HG03280 (cell line): ENCODE data around the gene OR2C3.

Source experiments
- ATAC-seq: cut with Tn5 transposase; IDR thresholded peaks from one replicate; pipeline ENCODE4 v1.9.1; 2021; ENCODE audit warnings: mild to moderate bottlenecking, moderate library complexity; ENCODE audit not compliant: unreplicated experiment

OR2C3 gene

DNA sequence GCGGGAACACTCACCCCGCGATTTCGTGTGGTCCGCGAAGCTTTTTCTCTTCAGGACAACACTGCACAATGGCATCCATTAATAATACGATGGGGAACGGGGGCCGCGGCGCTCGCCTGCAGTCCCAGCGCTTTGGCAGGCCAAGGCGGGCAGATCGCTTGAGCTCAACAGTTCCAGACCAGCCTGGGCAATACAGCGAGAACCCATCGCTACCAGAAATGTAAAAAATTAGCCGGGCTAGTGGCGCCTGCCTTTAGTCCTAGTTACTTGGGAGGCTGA is 17.7 kb downstream of the OR2C3 start:
- no peak for ATAC-seq

GRCh38 chr1:247517795-247518612 is 18.2 kb downstream of the OR2C3 start:
- no peak for ATAC-seq

DNA sequence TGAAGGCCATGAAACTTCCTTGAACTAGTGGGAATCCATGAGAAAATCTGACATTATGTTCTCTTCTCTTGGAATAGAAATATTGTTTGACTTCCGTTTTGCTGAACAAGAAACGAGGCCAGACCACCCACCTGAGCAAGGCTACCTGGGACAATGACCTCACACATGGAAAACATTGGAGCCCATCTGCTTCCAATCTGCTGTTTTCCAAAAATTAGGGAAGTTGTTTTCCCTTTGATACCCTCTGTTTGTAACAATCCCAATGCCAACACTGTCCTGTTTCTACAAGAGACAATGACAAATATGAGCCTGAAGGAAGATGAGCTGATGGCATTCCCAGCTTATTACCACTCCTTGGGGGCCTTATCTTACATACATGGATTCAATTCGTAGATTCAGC is 29.4 kb downstream of the OR2C3 start:
- ATAC-seq: no peak

- no peak for ATAC-seq
Observed at GRCh38 chr1:247500865-247501264, 35.4 kb downstream of the OR2C3 start.

DNA sequence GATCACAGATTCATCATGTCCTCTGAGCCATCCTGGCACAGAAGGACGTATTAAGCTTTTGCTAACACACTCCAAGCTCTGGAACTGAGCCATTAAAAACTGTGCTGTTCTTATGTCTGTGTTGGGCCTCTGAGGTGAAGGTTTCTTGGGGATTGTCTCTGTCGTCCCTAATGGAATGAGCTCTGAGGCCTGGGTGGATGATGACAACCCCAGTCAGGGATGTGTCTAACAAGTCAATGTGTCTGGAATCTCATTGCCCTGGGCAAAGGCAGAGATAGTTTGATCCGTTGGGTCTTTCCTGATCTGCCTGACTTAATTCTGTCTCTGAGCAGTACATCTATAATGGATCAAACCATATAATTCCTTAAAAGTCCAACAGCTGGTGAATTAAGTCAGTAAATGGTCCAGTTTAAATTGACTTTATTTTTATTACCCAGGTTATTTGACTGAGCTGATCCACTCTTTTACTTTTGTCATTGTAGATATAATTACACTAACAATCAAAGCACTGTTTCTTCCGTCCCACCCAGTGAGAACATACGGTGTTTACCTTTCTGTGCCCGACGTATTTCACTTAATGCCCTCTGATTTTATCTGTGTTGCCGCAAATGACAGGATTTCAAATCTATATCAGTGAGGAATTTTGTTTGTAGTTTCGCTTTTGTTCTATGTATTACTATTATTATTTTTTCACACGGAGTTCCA is 39.5 kb downstream of the OR2C3 start:
- no peak for ATAC-seq

- no peak for ATAC-seq
Observed at GRCh38 chr1:247494767-247495166, 41.5 kb downstream of the OR2C3 start.

DNA sequence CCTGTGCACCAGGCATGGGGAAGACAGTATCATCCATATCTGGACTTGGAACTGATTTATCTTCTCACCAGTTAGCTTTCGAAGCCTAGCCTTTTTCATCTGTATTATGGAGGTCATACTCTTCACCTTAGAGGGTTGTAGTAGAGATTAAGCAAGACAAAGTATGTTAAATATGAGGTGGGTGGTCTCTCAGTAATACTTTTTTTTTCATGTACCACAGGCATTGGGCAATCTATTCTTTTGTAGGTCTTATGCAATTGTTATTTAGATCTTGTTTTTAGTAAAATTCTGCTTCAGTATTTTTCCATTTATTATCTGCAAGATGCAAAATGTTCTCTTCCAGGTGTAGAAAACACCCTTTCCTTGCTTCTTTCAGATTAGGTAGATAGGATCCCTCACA is 43.1 kb downstream of the OR2C3 start:
- ATAC-seq: no peak

GRCh38 chr1:247491328-247491727 is 44.9 kb downstream of the OR2C3 start:
- ATAC-seq: no peak

DNA sequence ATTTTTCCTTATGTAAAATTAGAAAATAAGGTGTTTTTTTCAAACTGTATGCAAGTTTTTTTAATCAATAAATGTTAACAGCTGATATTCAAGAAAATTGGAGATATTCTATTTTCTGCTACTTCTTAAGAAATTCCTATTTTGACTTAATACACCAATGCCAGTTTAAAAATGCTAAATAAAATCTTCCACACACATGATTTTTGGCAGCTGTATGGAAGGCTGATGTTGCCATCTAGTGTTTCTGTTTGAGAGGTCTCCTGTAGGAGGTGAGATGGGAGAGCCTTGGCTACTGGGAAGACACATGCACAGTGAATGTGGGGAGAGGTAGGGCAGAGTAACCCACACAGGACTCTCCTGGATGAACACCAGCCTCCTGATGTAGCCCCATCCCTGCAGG is 49.2 kb downstream of the OR2C3 start:
- peak; percentile 72 for ATAC-seq

- no peak for ATAC-seq
Observed at GRCh38 chr1:247482747-247483146, 53.5 kb downstream of the OR2C3 start.

DNA sequence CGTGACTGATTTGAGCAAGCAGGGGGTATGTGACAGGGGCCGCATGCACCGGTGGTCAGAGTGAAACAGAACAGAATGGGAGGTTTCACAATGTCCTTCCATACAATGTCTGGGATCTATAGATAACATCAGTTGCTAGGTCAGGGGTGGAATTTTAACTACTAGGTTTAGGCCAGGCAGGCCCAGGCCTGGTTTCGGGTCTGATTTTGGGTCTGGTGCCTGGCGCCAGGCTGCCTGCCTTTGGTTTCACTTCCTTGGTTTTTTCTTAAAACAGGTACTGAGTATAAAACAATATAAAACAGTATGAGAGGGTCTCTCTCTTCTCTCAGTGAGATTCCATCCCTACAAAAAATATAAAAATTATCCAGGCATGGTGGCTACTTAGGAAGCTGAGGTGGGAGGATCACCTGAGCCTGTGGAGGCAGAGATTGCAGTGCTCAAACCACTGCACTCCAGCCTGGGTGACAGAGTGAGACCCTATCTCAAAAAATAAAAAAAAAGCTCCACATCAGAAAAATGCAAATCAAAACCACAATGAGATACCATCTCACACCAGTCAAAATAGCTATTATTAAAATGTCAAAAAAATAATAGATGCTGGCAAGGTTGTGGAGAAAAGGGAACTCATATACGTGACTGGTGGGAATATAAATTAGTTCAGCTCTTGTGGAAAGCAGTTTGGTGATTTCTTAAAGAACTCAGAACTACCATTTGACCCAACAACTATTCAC is 59.7 kb downstream of the OR2C3 start:
- ATAC-seq: peak; percentile 53

DNA sequence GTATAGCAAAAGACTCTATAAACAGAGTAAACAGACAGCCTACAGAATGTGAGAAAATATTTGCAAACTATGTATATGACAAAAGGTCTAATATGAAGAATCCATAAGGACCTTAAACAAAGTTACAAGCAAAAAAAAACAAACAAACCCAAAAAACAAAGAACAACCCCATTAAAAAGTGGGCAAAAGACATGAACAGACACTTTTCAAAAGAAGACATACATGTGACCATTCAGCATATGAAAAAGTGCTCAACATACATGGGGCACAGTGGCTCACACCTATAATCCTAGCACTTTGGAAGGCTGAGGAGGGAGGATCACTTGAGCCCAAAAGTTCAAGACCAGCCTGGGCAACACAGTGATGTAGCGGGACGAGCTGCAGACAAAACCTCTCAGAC is 60.4 kb downstream of the OR2C3 start:
- no peak for ATAC-seq
